GM12878 (cell line): ENCODE data around the gene OXCT1. TPM values are rescaled to one million over a fixed set of nuclear protein-coding genes. Genes with fewer than 3 reads are reported as not detected.

Source experiments
- ATAC-seq: fragments of 200-7000 bp; cut with Tn5 transposase; 3 replicates; pipeline ENCODE4 v1.9.1; 2020; ENCODE audit warnings: mild to moderate bottlenecking, moderate library complexity
- BruUV-seq: library from RNA; stranded (reverse); fragments of 400-500 nt; replicated peaks from 2 replicates; lab custom pipeline; 2021; lab: Mats Ljungman, UMichigan
- CTCF ChIA-PET: fragments of 300-600 bp; sonication (Branson Sonifier 250); formaldehyde crosslinking; extraction: SDS; loops from one replicate; lab custom pipeline; 2021; ENCODE audit warnings: inconsistent platforms; lab: Yijun Ruan, JAX
- POLR2A ChIA-PET: fragments of 350-600 bp; formaldehyde crosslinking; extraction: SDS; loops from one replicate; lab custom pipeline; 2021; ENCODE audit warnings: inconsistent platforms; lab: Charles Lee
- RAD21 ChIA-PET: fragments of 300-600 bp; sonication (Branson Sonifier 250); formaldehyde crosslinking; loops from one replicate; lab custom pipeline; 2023; ENCODE audit warnings: antibody characterized with exemption; ENCODE audit not compliant: unreplicated experiment; lab: Charles Lee
- SMC1A ChIA-PET: fragments of 300-600 bp; sonication (Branson Sonifier 250); formaldehyde crosslinking; loops from one replicate; lab custom pipeline; 2023; ENCODE audit not compliant: unreplicated experiment, uncharacterized antibody; lab: Charles Lee
- DNase-seq: peaks from one replicate; pipeline ENCODE4 v3.0.0-alpha.2; 2011; ENCODE audit warnings: low read depth, low spot score
- FAIRE-seq: peaks from 3 replicates; lab custom pipeline; 2011; peaks lifted over from hg19 to GRCh38; lab: Jason Lieb, UNC
- H2AFZ ChIP-seq: 2 replicates; pipeline ENCODE4 v1.6.0; 2011; ENCODE audit warnings: low read depth, low read length, control low read depth; ENCODE audit not compliant: control insufficient read depth
- H3K27ac ChIP-seq: 2 replicates; pipeline ENCODE4 v1.5.1; 2011; ENCODE audit warnings: control low read depth; ENCODE audit not compliant: control insufficient read depth, insufficient read depth
- H3K27me3 ChIP-seq, 2 experiments: replicated peaks in 1 of 2; 2 replicates each; pipeline versions ENCODE4 v1.6.0 to v1.6.1; 2011; ENCODE audit warnings: low read length in 1 of 2; ENCODE audit not compliant: control insufficient read depth in 2 of 2, insufficient read depth in 2 of 2
- H3K36me3 ChIP-seq, 2 experiments: 2 replicates each; pipeline ENCODE4 v1.5.1; 2011; ENCODE audit warnings: low read length in 1 of 2; ENCODE audit not compliant: control insufficient read depth in 2 of 2, insufficient read depth in 2 of 2
- H3K4me1 ChIP-seq: 2 replicates; pipeline ENCODE4 v1.6.1; 2011; ENCODE audit warnings: mild to moderate bottlenecking, low read length, moderate library complexity, mixed read lengths; ENCODE audit not compliant: control insufficient read depth, insufficient read depth
- H3K4me2 ChIP-seq: 2 replicates; pipeline ENCODE4 v1.6.0; 2011; ENCODE audit warnings: control low read depth; ENCODE audit not compliant: control insufficient read depth, insufficient read depth
- H3K4me3 ChIP-seq: fragments of 200-600 bp; sonication (generic); 2 replicates; pipeline ENCODE4 v1.5.1; 2016
- H3K79me2 ChIP-seq: 2 replicates; pipeline ENCODE4 v1.6.0; 2011; ENCODE audit warnings: low read length; ENCODE audit not compliant: control insufficient read depth, insufficient read depth
- H3K9ac ChIP-seq: 2 replicates; pipeline ENCODE4 v1.8.0; 2011; ENCODE audit warnings: low read length, control low read depth, mixed read lengths; ENCODE audit not compliant: control insufficient read depth, insufficient read depth
- H3K9me3 ChIP-seq: replicated peaks from 3 replicates; pipeline ENCODE4 v1.5.1; 2011; ENCODE audit warnings: mild to moderate bottlenecking, low read length; ENCODE audit not compliant: control insufficient read depth, insufficient read depth
- H4K20me1 ChIP-seq: 2 replicates; pipeline ENCODE4 v1.6.0; 2011; ENCODE audit not compliant: control insufficient read depth, insufficient read depth
- CEBPB ChIP-seq, 2 experiments: fragments of 150-350 bp in 1 of 2; IDR thresholded peaks; 2 replicates each; pipeline ENCODE4 v1.6.1; 2012 to 2014; ENCODE audit warnings: low read depth in 2 of 2, low read length in 2 of 2, borderline replicate concordance in 1 of 2, inconsistent platforms in 1 of 2
- CHD2 ChIP-seq: IDR thresholded peaks from 2 replicates; pipeline ENCODE4 v1.6.1; 2011; ENCODE audit warnings: low read depth, low read length, improper control_type of control experiment, borderline replicate concordance
- GABPA ChIP-seq: IDR thresholded peaks from 2 replicates; pipeline ENCODE4 v1.6.1; 2014; ENCODE audit warnings: antibody characterized with exemption, low read depth, mild to moderate bottlenecking, inconsistent platforms
- GATAD2B ChIP-seq: fragments of 450-650 bp; conservative IDR thresholded peaks from 2 replicates; pipeline ENCODE4 v1.6.1; 2017; ENCODE audit warnings: low read depth, mild to moderate bottlenecking, moderate library complexity
- HCFC1 ChIP-seq: fragments of 150-350 bp; IDR thresholded peaks from 2 replicates; pipeline ENCODE4 v1.6.1; 2014; ENCODE audit warnings: low read length
- IRF4 ChIP-seq: IDR thresholded peaks from 2 replicates; pipeline ENCODE4 v1.6.1; 2011; ENCODE audit warnings: low read depth, low read length
- LARP7 ChIP-seq: fragments of 450-650 bp; IDR thresholded peaks from 2 replicates; pipeline ENCODE4 v1.6.1; 2017; ENCODE audit warnings: mild to moderate bottlenecking
- USF1 ChIP-seq: IDR thresholded peaks from 2 replicates; pipeline ENCODE4 v1.6.1; 2011; ENCODE audit warnings: borderline replicate concordance, low read depth, mild to moderate bottlenecking, moderate library complexity, mixed read lengths, low read length; ENCODE audit not compliant: insufficient read depth; ENCODE audit errors: extremely low read length
- ZNF24 ChIP-seq: fragments of 450-650 bp; IDR thresholded peaks from 2 replicates; pipeline ENCODE4 v1.6.1; 2017; ENCODE audit warnings: antibody characterized with exemption, mild to moderate bottlenecking
- ZNF274 ChIP-seq: IDR thresholded peaks from one replicate; pipeline ENCODE4 v1.8.0; 2011; ENCODE audit not compliant: insufficient read length, insufficient read depth
- in situ Hi-C: fragments of 300-500 bp; cut with MboI; formaldehyde crosslinking; loops from 9 replicates; pipeline ENCODE4 v1.14.3; 2018; ENCODE audit warnings: mixed read lengths
- intact Hi-C: fragments of 100-400 bp; cut with micrococcal nuclease; formaldehyde crosslinking; loops from one replicate; pipeline ENCODE4 v1.14.2; 2022; ENCODE audit not compliant: unreplicated experiment
- polyA plus RNA-seq, 11 experiments: library from polyadenylated mRNA; depleted of rRNA in 4 of 11; unstranded in 6 of 11; stranded (reverse) in 5 of 11; fragments of >200 nt; fragmentation: Nextera tagmentation in 4 of 11; fragmentation: Illumina TruSeq in 1 of 11; extraction: Ambion mirVana in 4 of 11; extraction: Trizol in 1 of 11; gene quantifications; 1 replicate in 1 of 11; 2 replicates in 10 of 11; pipeline versions ENCODE4 v1.2.1 to v1.2.3, GENCODE V29; 2011 to 2016; ENCODE audit warnings: inconsistent platforms in 2 of 11, missing spikeins in 2 of 11, low read depth in 1 of 11
- total RNA-seq, 4 experiments: library from RNA; depleted of rRNA in 3 of 4; stranded (reverse); fragments of >200 nt in 3 of 4; fragmentation: Illumina TruSeq in 1 of 4; extraction: Trizol in 1 of 4; gene quantifications; 2 replicates each; pipeline versions ENCODE4 v1.2.1 to v1.2.3, GENCODE V29; 2013 to 2021

Gene OXCT1
- total and polyA plus RNA-seq, 10 of the 15 experiments (the other 5 are each of a cell fraction or from before 2014, with no cell fraction given) = 46.9 to 103 (median 70.5) TPM

GRCh38 chr5:41754857-41755256, 115.4 kb downstream of the OXCT1 start (continued):
- no peak for TF ChIP-seq USF1

- in situ Hi-C loops = no loop called here
- no peak overlapping the region for H3K9ac ChIP-seq
Observed at GRCh38 chr5:41751867-41752266, 118.4 kb downstream of the OXCT1 start.

More at GRCh38 chr5:41751867-41752266, 118.4 kb downstream of the OXCT1 start:
- peaks cover 7 to 11% of the 10 kb centered on the region in 2 experiments for H3K36me3 ChIP-seq
- TF ChIP-seq IRF4 (no peak), LARP7 (no peak), HCFC1 (no peak), GATAD2B (no peak), ZNF24 (no peak), CEBPB (IDR thresholded peaks at IDR 0.05; ENCODE audit: borderline replicate concordance in 1 of 2, low read depth in 2 of 2, low read length in 2 of 2) (no peak), CHD2 (no peak), GABPA (no peak), ZNF274 (no peak)
- TF ChIP-seq, all 136 proteins: peak for 0
- FAIRE-seq (no peak), DNase-seq (no peak), ATAC-seq (no peak)
- no TSS peak for BruUV-seq
- Histone ChIP-seq H3K4me1 (peaks cover 10% of the 10 kb centered on the region), H3K4me2 (no peak overlapping the region), H3K27me3 (no peaks in the 10 kb centered on the region), H3K27ac (no peak overlapping the region), H2AFZ (no peak overlapping the region), H3K79me2 (no peaks in the 10 kb centered on the region), H4K20me1 (no peaks in the 10 kb centered on the region), H3K9me3 (no peaks in the 10 kb centered on the region), H3K4me3 (no peak overlapping the region)
- intact Hi-C loops = no loop called here
- POLR2A ChIA-PET = no interaction called here
- RAD21 ChIA-PET = interaction anchor here (1.4 kb wide), 2 partner anchors 10 to 30 kb away, joined by 4 read pairs; no protein-coding TSS in a partner anchor
- SMC1A ChIA-PET = interaction anchor here (1.0 to 10.0 kb wide), 4 partner anchors 11 to 28 kb away, joined by 3 to 104 read pairs (median 8); no protein-coding TSS in a partner anchor
- CTCF ChIA-PET = interaction anchor here (0.9 to 6.6 kb wide), 3 partner anchors 8 to 92 kb away, joined by 4 to 38 read pairs (median 5); no protein-coding TSS in a partner anchor
